DOHH2 (cell line): Measurements from ENCODE around the gene PRKAB1.
A peak's percentile ranks its signal among the peaks of the same experiment; 100 is the strongest.

Experiments
- H3F3A ChIP-seq: fragments of 200-600 bp; sonication (generic), shearing (Covaris generic); 2 replicates; pipeline ENCODE4 v1.6.0; 2016; ENCODE audit warnings: antibody characterized with exemption, mild to moderate bottlenecking; ENCODE audit not compliant: control insufficient read depth, insufficient read depth
- H3K27ac ChIP-seq: fragments of 200-600 bp; sonication (generic); 2 replicates; pipeline ENCODE4 v1.5.1; 2014; ENCODE audit warnings: low read depth, mild to moderate bottlenecking, low read length, moderate library complexity
- H3K27me3 ChIP-seq: fragments of 200-600 bp; sonication (generic); 2 replicates; pipeline ENCODE4 v1.6.1; 2014; ENCODE audit warnings: mild to moderate bottlenecking, low read length, mixed read lengths; ENCODE audit not compliant: control insufficient read depth
- H3K36me3 ChIP-seq: fragments of 200-600 bp; sonication (generic); 2 replicates; pipeline ENCODE4 v1.6.1; 2014; ENCODE audit warnings: mild to moderate bottlenecking, low read length, moderate library complexity, mixed read lengths; ENCODE audit not compliant: control insufficient read depth
- H3K4me1 ChIP-seq: fragments of 200-600 bp; sonication (generic); 2 replicates; pipeline ENCODE4 v1.6.1; 2014; ENCODE audit warnings: mild to moderate bottlenecking, low read length, mixed read lengths; ENCODE audit not compliant: control insufficient read depth
- H3K4me2 ChIP-seq: fragments of 200-600 bp; sonication (generic); 2 replicates; pipeline ENCODE4 v1.6.0; 2014; ENCODE audit warnings: mild to moderate bottlenecking, low read length, moderate library complexity
- H3K4me3 ChIP-seq: fragments of 200-600 bp; sonication (generic); 2 replicates; pipeline ENCODE4 v1.5.1; 2014; ENCODE audit warnings: mild to moderate bottlenecking, low read length, mixed read lengths
- H3K79me2 ChIP-seq: fragments of 200-600 bp; sonication (generic); 2 replicates; pipeline ENCODE4 v1.6.1; 2014; ENCODE audit warnings: mild to moderate bottlenecking, low read length, mixed read lengths; ENCODE audit not compliant: control insufficient read depth
- H3K9me2 ChIP-seq: fragments of 200-600 bp; sonication (generic); replicated peaks from 2 replicates; pipeline ENCODE4 v1.6.1; 2014; ENCODE audit warnings: mild to moderate bottlenecking, low read length, mixed read lengths; ENCODE audit not compliant: control insufficient read depth
- H3K9me3 ChIP-seq: fragments of 200-600 bp; sonication (generic); 2 replicates; pipeline ENCODE4 v1.6.1; 2014; ENCODE audit warnings: antibody characterized with exemption, low read length, mixed read lengths; ENCODE audit not compliant: control insufficient read depth, insufficient read depth
- H4K20me1 ChIP-seq: fragments of 200-600 bp; sonication (generic); 2 replicates; pipeline ENCODE4 v1.6.0; 2014; ENCODE audit warnings: low read depth, mild to moderate bottlenecking, antibody characterized with exemption, low read length, moderate library complexity; ENCODE audit not compliant: control insufficient read depth, insufficient read depth
- EZH2phosphoT487 ChIP-seq: fragments of 200-600 bp; sonication (generic); IDR thresholded peaks from 2 replicates; pipeline ENCODE4 v1.6.1; 2017; ENCODE audit warnings: borderline replicate concordance, mild to moderate bottlenecking, antibody characterized with exemption, low read length, moderate library complexity, mixed read lengths
- TF ChIP-seq, protein P1 (sequence below): fragments of 200-600 bp; sonication (generic); IDR thresholded peaks from one replicate; pipeline ENCODE4 v1.5.1; 2014; ENCODE audit warnings: antibody characterized with exemption, mild to moderate bottlenecking, low read depth, low read length; ENCODE audit not compliant: poor library complexity, severe bottlenecking

PRKAB1 gene

DNA sequence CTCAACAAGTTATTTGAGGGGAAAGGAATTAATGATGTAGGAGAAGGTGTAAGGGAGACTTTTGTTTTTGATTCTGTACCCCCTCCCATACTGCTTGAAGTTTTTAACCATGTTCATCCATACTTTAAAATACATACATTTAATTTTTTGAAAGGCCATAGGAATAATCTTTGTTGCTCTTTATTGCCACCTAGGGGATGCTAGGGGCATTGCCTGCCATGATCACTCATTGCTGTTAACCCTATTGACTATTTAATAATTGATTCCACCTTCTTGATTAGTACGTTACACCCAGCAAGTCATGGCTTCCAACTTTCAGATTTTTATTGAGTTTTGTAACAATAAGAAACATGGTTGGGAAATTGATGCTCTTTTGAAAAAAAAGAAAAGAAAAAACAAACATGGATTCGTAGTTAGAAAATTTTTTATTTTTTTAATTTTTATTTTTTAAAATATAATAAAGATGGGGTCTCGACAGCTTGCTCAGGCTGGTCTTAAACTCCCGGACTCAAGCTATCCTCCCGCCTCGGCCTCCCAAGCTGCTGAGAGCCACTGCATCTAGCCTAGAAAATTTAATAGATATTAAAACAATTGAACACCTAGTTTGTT lies 8.5 kb upstream of the PRKAB1 start:
- Histone ChIP-seq H3K4me1 (peaks cover 4% of the 10 kb centered on the region; the same call in 1 of the 2 replicates), H3K27me3 (no peaks in the 10 kb centered on the region), H3F3A (peaks cover 3% of the 10 kb centered on the region; the same call in 1 of the 2 replicates), H3K9me3 (no peaks in the 10 kb centered on the region), H4K20me1 (no peaks in the 10 kb centered on the region), H3K79me2 (no peaks in the 10 kb centered on the region), H3K4me2 (no peak overlapping the region), H3K36me3 (no peaks in the 10 kb centered on the region), H3K4me3 (no peak overlapping the region), H3K27ac (no peak overlapping the region), H3K9me2 (no peaks in the 10 kb centered on the region)
- TF ChIP-seq, protein P1, sequence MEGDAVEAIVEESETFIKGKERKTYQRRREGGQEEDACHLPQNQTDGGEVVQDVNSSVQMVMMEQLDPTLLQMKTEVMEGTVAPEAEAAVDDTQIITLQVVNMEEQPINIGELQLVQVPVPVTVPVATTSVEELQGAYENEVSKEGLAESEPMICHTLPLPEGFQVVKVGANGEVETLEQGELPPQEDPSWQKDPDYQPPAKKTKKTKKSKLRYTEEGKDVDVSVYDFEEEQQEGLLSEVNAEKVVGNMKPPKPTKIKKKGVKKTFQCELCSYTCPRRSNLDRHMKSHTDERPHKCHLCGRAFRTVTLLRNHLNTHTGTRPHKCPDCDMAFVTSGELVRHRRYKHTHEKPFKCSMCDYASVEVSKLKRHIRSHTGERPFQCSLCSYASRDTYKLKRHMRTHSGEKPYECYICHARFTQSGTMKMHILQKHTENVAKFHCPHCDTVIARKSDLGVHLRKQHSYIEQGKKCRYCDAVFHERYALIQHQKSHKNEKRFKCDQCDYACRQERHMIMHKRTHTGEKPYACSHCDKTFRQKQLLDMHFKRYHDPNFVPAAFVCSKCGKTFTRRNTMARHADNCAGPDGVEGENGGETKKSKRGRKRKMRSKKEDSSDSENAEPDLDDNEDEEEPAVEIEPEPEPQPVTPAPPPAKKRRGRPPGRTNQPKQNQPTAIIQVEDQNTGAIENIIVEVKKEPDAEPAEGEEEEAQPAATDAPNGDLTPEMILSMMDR: peak; percentile 79
- TF ChIP-seq EZH2phosphoT487: no peak

DNA sequence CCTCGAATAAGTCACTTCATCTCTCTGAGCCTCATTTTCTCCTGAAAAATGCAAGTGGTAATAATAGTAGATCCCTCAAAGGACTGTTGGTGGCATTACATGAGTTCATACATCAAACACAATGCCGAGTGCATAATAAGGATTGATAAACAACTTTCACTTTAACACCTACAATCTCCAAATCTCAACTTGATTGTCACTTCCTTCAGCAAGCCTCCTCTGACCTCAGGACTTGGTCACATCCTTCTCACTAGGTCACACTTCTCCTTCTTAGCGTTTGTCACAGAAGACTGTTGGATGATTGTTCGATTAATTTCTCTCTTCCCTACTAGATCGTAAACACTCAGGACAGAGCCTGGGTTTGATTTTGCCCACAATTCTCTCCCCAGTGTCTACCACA lies 7.9 kb upstream of the PRKAB1 start:
- H3K4me1 ChIP-seq: peaks cover 5% of the 10 kb centered on the region
- H3K9me3 ChIP-seq: no peaks in the 10 kb centered on the region
- H3K4me3 ChIP-seq: no peak overlapping the region
- no peaks in the 10 kb centered on the region for H3K9me2 ChIP-seq
- no peaks in the 10 kb centered on the region for H3K27me3 ChIP-seq
- H4K20me1 ChIP-seq: no peaks in the 10 kb centered on the region
- no peaks in the 10 kb centered on the region for H3K36me3 ChIP-seq
- no peak for TF ChIP-seq EZH2phosphoT487
- TF ChIP-seq, protein P1: no peak
- H3K27ac ChIP-seq: no peak overlapping the region
- H3K4me2 ChIP-seq: no peak overlapping the region
- H3F3A ChIP-seq: peaks cover 3% of the 10 kb centered on the region; the same call in 1 of the 2 replicates
- no peaks in the 10 kb centered on the region for H3K79me2 ChIP-seq

GRCh38 chr12:119661882-119662281 lies 6.1 kb upstream of the PRKAB1 start:
- H3F3A ChIP-seq: peaks cover 10% of the 10 kb centered on the region

More at GRCh38 chr12:119661882-119662281, 6.1 kb upstream of the PRKAB1 start:
- Histone ChIP-seq H3K36me3 (no peaks in the 10 kb centered on the region), H3K4me2 (no peak overlapping the region), H3K4me3 (no peak overlapping the region), H3K27me3 (no peaks in the 10 kb centered on the region), H3K9me3 (no peaks in the 10 kb centered on the region), H3K27ac (no peak overlapping the region), H3K9me2 (no peaks in the 10 kb centered on the region), H3K4me1 (peaks cover 23% of the 10 kb centered on the region), H4K20me1 (no peaks in the 10 kb centered on the region), H3K79me2 (no peaks in the 10 kb centered on the region)
- TF ChIP-seq, protein P1: no peak
- no peak for TF ChIP-seq EZH2phosphoT487
